ENCODE data around the gene RYR2.

DNA sequence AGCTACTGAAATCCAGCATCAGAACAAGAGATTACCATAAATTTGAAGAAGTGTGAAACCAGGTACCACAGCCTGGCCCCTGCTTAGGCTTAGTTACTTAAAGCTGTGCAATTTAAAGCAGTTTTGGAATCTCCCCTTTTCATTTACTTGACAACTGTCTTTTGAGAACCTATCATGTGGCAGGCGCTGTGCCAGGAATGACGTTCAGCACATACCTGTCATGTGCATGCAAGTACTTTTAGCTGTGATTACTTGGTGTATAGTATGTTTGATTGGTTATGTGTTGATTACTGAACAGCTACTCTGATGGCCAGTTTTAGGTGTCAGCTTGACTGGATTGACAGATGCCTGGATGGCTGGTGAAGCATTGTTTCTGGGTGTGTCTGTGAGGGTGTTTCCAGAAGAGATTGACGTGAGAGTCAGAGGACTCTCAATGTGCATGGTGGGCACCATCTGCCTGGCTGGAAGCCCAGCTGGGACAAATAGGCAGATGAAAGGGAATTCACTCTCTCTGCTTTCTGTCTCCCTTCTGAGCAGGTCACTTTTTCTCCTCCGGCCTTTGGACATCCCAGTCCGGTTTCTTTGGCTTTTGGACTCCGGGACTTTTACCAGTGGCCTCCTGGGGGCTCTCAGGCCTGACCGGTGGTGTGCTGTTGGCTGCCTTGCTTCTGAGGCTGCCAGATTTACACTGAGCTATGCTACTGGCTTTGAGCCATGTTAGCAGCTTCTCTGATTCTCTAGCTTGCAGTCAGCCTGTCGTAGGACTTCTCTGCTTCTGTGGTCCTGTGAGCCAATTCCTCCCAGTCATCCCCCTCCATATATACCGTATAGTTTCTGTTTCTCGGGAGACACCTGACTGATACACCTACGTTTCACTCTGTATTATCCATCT lies 178.0 kb downstream of the RYR2 start:
- TF ChIP-seq, protein P1, sequence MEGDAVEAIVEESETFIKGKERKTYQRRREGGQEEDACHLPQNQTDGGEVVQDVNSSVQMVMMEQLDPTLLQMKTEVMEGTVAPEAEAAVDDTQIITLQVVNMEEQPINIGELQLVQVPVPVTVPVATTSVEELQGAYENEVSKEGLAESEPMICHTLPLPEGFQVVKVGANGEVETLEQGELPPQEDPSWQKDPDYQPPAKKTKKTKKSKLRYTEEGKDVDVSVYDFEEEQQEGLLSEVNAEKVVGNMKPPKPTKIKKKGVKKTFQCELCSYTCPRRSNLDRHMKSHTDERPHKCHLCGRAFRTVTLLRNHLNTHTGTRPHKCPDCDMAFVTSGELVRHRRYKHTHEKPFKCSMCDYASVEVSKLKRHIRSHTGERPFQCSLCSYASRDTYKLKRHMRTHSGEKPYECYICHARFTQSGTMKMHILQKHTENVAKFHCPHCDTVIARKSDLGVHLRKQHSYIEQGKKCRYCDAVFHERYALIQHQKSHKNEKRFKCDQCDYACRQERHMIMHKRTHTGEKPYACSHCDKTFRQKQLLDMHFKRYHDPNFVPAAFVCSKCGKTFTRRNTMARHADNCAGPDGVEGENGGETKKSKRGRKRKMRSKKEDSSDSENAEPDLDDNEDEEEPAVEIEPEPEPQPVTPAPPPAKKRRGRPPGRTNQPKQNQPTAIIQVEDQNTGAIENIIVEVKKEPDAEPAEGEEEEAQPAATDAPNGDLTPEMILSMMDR (conservative IDR thresholded peaks at IDR 0.05) = no peak
- no peak for TF ChIP-seq ZFX (IDR thresholded peaks at IDR 0.05)
